Activated CD8-positive, alpha-beta memory T cell treated with anti-CD3 and anti-CD28 coated beads for 48 hours (primary cell): ENCODE measurements around the gene LINC01488.

ENCODE experiments used
- DNase-seq, 3 experiments: peaks; one replicate each; pipeline ENCODE4 v3.0.0-alpha.2; 2020; ENCODE audit warnings: low read depth in 2 of 3, low spot score in 2 of 3

LINC01488 gene

DNA sequence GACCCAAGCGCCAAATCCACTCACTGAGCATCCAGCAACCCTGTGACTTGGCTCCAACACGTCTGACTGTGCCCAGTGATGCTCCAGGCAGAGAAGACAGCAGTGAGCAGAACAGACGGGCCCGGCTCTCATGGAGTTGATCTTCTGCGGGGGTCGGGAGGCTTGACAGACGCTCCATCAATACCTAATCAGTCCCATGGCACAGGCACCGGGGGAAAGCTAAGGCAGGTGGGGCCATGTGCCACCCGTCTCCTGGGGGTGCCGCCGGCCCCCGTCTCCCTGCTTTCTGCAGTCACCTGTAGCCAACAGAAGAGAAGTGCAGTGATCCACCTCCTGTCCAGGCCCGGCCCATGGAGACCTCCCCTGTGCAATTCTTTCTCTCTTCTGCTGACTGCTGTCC, 47.5 kb downstream of the LINC01488 start:
- no peak for DNase-seq

DNA sequence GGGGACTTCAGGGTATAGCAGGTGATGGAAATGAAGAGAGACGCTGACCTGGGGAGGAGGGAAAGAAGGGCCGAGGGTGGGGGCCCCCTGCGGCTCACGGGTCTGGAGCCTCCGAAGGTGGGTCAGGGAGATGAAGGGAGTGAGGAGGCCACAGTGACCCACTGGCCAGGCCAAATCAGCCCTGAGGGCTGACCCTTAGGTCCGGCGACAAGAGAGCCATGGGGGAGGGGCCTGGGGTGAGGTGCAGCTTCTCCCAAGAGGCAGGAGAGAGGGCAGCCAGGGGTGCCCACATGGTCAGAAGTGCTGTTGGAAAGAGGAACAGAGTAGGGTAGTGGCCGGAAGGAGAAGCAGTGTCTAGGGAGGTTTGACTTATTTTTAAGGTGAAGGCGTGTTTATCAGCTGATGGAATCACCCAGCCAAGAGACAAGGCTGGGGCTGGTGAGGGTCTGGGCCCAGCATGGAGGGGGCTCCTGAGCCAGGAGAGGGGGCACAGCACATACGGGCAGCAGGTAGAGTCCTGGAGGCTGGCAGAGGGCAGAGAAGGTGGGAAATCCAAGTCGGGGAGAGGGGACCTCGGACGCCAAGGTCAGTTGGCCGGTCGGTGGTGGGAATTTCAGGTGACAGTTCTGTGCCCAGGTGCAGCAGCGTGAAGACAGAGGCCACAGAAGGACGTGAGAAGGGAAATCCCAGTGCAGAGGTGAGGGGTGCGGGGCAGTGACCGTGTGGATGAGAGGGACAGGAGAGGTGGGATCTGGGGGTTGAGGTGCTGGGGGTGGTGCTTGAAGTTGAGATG, 49.0 kb downstream of the LINC01488 start:
- no peak for DNase-seq

DNA sequence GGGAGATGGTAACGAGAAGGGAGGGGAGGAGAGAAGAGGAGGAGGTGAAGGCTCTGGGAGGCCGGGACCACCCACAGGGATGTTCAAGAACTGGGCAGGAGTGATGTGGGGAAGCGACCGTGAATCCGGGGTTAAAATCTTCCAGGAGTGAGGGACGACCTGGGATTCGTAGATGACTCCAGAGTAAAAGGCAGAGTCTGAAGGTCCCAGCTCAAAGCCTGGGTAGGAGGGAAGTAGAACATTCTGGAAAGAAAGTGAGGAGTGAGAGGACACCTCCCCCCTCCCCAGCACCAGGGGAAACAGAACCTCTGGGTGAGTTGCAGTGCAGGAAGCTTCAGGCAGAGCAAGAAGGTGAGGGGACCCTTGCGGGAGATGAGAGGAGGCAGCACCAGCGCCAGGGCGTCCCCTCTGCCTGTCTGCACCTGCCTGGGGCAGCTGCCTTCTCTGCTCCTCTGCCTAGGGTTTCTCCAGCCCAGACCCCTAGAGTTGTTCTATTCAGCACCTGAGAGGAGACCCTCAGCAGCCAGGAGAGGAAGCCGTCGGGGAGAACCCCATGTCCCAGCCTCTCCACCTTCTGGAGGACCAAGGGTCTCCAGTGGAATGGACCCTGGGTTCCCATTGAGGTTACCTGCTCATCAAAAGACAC, 49.7 kb downstream of the LINC01488 start:
- no peak for DNase-seq

DNA sequence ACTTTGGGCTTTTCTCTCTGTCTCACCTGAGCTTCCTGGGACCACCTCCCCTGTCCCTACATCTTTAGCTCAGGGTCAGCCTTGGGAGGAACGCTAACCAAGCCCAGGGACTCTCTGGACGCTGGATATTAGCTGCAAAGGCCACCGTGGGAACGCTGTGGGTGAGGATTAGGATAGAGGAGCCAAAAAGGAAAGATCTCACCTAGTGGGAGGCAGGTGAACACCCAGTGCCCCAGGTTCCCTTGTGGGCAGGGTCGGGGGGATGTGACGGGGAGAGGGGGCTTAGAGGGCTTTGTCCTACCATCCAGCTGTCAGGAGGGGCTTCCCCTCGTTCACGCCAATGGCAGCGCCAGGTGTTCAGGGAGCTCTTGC, 50.2 kb downstream of the LINC01488 start:
- no peak for DNase-seq

DNA sequence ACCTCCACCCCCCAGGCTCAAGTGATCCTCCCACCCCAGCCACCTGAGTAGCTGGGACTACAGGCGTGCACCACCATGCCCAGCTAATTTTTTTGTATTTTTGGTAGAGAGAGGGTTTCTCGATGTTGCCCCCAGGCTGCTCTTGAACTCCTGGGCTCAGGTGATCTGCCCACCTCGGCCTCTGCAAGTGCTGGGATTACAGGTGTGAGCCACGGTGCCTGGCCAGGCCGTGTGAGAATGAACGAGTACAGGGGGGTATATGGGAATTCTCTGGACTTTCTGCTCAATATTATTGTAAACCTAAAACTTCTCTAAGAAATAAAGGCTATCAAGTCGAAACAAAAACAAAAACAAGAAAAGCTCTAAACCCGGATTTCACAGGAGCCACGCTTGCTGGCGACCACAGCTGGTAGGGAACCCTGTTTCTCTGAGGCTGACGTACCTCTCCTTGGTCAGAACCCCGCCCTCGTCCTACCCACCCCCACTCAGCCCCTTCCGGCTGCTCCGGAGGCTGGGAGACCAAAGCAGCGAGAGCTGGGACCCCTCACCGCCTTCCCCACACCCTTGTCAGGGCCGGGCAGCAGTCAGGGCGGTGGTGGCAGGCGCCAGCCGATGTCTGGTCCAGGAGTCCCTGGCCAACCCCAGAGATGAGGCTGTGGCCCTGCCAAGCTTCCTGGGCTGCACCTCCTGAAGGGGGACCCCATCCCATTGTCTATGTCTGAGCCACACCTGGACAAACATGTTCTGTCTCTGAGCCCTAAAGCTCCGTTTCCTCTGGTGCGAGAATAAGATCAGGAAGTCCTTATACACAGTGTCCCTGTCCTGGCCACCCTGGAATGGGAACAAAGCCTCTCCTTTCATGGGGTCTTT, 52.1 kb downstream of the LINC01488 start:
- DNase-seq, result no peak

DNA sequence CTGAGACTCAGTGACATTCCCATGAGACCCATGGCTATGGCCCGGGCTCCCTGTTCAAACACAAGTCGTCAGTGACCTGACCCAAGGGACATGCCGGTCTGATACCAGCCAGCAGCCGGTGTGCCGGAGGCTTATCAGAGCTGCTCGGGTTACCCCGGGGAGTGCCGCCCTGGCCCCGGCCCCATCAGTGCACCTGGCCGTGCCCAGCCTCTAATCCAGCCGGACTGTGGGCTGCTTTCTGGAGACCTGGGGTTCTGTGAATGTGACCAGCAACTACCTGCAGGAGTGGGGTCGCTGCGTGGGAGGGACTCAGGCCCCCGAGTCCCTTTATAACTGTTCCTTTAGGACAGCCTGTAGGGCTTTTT, 52.7 kb downstream of the LINC01488 start:
- no peak for DNase-seq

DNA sequence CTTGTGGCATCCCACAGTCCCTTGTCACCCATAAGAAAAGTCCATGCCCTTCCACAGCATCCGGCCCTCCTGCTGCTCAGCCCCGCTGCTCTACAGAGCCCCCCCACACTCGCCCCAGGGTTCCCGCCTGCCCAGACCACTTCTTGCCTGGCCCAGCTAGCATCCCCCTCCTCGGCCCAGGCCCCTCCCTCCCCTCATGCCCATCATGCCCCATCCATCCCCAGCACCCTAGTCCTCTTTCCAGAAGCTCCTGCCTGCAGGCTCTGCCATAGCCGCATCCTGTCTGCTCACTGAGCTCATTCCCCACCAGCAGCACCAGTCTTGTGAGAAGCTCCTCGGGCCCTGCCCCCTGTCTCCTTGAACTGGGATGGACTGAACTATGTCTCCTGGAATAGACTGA, 54.4 kb downstream of the LINC01488 start:
- no peak for DNase-seq

DNA sequence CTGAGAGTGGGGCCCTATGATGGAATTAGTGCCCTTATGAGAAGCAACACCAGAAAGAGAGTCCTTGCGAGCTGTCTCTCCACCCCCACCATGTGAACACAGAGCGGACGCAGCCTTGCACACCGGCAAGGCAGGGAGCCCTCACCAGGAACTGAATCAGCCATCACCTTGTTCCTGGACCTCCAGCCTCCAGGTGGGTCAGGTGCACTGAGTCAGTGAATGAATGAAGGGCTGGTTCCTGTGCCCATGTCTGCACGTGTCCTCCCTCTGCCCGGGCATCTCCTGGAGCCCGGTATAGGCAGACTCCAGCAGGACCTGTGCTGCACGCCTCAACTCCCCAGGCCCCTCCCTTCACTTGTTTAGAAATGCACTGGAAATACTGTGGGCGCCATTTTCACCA, 54.9 kb downstream of the LINC01488 start:
- no peak for DNase-seq

DNA sequence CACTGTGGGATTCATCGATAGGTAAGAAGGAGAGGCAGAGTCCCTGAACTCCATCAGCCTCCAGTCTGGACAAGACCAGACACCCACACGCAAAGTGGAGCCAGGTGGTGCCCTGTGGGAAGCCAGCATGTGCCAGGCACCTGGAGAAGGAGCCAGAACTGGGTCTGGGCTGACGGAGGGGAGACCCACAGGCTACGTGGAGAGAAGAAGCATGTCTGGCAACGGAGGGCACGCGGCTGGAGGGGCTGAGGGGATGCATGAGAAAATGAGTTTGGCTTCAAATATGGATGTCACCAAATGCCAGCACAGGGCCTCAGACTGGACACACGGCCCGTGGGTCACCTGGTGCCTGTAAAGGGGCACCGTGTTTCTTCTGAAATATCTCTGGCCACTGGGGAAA, 55.7 kb downstream of the LINC01488 start:
- no peak for DNase-seq

DNA sequence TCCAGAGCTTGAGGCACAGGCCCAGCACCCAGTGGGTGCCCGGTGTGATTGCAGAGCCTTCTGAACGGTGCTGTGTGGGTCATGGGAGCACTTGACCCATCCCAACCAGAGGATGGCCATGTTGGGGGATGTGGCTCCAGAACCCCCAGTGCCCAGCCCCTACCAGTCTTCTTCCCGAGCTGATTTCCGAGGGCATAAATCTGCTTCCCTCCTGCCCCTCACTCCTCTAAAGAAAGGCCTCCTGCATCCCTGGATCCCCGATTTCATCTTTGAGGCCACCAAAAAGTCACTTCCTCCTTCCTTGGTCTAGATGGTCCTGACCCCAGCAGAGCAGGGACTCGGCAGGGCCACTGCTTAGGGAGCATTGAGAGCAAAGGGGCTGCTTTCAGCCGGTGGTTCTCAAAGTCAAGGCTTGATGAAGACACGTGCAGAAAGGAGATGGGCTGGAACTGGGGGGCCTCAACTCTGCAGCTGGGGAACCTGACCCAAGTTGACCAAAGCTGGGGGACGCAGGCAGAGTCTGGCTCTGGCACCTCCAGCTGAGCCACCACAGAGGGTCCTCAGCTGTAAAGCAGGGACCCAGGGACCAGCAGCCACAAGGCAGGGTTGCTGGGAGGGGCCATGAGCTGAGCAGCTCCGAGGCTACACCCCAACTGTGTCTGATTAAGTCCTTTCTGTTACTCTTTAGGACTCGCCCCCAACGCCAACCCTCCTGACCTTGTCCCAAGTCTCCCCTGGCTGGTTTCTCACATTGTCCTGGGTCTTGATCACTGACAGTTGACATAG, 56.6 kb downstream of the LINC01488 start:
- DNase-seq, result no peak

DNA sequence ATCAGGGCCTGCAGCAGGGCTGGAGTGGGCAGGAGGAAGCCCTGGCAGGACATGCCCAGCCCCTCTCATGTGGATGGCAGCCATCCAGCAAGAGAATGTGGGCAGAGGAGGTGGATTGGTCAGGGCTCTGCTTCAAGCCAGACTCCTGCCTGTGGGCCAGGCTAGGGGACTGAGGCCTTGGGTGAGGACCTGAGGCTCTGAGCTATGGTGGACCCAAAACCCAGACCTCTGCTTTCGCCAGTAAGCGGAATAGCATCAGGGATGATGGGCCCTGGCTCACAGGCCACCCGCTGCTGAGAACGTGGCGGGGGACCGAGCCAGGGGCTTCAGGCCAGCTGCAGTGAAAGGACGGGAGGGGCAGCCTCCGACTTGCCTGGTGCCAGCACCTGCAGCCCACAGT, 57.4 kb downstream of the LINC01488 start:
- no peak for DNase-seq

DNA sequence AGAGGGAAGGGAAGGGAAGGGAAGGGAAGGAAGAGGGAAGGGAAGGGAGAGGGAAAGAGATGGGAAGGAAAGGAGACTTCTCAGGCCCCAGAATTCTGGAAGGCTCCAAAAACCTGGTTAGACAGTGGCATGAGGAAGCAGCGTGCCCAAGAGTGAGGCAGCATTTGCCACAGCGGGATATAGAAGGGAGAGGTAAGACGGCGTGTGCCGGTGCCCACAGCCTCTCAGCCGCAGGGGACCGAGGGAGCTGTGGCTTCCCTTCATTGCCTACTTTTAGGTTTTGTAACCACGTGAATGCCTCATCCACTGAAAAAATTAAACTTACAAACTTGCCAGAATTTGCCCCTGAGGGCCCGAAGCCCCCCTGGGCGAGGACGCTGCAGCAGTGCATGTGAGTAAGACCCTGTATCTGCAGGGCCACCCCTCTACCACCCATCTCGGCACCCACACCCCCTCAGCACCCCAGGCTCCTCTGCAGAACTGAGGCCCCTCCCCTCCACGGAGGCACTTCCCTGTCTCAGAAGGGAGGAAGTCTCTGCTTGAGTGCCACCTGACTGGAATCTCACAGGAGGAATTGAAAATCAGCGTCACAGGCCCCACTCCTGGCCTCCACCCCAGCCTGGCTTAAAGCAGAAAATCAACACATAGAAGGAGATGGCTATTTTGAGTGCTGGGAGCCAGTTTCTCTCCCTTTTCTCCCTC, 58.1 kb downstream of the LINC01488 start:
- DNase-seq, result no peak

DNA sequence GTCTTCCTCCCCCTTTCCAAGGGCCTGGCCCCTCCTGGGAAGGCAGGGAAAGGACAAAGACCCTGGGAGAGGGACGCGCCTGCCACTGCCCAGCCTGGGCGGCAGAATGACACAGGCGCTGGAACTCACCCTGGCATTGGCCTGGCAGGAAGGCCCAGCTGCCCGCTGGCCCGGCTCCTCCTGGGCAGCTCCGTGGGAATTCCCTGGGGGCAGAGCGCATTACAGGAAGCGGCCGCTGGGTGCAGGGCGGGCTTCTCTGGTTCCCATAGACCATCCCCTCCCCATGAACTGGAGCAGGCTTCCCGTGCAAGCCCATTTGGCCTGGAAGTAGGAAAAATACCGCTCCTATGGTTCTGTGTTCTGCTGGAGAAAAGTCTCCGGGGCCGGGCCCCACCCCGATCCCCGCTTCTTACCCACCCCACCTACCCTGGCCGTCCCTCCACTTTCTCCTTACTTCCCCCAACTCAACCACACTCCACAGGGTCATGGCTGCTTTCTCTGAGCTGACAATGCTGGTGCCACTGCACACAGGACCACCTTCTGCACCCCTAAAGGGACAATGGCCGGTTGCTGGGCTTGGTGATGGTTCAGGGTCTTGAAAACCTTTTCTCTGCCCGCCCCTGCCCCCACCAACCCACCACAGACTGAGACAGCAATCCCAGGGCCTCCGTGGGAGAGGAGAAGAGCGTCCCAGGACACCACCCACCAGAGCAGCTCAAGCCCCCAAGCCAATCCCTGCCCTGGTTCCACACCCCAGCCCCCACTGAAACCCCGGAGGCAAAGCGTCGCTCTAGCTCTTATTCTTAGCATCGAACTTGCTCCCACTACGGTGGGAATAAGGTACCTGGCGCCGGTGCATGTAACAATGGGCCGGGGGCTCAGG, 58.9 kb downstream of the LINC01488 start:
- DNase-seq, result no peak

DNA sequence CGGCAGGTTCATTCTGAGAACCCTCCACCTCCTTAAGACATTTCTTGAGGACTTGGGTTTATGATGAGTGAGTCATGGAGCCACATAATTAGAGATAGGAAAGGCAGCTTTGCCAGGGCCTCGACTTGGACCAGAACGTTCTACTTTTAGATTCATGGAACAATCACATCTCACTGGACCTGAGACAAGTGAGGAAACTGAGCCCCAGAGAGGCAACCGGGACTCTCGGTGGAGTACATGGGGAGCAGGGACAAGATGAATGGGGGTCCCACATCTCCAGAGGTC, 59.5 kb downstream of the LINC01488 start:
- DNase-seq, result no peak

DNA sequence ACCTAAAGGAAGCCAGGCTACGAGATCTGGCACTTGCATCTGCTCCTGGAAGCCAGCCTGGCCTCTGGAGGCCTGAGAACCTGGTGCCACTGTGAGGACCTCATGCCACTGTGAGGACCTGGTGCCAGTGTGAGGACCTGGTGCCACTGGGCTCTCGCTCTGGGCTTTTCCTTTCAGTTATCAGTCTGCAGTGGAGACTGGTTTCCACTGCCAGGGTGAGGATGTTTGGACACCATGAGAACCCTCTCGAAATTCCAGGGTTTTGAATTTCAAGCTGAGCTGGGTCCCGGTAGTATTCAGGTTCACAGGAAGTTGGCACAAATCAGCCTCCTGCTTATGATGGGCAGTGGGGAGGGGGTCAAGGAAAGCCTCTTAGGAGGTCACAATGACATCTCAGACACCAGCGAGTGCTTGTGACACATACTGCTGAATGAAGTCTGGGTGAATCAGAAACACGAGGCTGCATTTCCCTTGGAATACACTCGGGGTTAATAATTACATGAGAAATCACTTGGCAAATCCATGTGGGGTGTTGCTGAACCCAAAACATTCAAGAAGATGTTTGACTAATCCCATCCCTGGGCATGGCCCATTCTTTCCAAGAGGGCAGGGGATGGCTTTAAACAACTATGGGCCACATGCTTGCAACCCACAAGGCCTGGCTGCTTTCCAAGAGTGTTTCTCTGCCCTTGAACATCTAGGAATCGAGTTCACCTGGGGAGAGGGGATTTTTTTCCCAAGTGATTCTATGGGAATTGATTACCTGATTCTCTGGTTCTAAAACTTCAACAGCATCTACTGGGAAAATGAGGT, 60.2 kb downstream of the LINC01488 start:
- no peak for DNase-seq

DNA sequence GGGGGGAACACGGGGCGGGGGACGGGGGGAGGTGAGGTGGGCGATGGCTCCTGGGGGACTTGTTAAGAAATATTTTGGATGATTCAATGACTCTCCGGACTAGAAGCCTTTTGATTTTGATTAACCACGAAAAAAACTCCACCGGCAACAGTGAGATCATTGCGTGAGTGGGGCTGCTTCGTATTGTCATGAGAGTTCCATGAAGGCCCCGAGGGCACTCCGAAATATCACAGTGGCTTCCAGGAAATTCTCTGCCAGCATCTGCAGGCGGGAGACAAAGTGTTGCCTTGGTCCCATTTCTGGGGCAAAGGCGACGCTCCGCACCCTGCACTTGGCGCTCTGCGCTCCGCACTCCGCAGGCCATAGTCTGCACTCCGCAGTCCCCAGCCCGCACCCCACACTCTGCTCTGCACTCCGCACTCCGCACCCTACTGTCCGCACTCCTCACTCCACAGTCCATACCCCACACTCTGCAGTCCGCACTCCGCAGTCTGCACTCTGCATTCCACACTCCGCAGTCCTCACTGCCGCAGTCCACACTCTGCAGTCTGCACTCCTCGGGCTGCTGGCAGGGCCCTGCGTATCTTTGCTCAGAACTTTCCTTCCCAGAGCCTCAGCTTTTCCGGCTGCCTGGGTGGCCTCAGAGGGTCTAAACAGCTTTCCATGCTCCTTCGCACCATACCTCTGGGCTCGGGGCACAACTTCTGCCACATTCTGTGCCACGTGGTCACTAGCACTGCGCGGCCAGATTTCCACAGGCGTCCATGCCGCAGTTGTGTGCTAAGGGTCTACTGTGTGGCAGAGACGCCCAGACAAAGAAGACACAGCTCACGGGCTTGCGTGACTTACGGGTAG, 61.1 kb downstream of the LINC01488 start:
- no peak for DNase-seq
